ENCODE data around the gene ARL15.
A peak's percentile ranks its signal among the peaks of the same experiment; 100 is the strongest.

Gene ARL15

GRCh38 chr5:53924392-53924791 lies 386.0 kb downstream of the ARL15 start:
- no peak overlapping the region for H3K4me3 ChIP-seq (replicated peaks in 1 of 2; ENCODE audit: low read depth in 2 of 2, low read length in 2 of 2)
- TF ChIP-seq CTCF (IDR thresholded peaks at IDR 0.05; ENCODE audit: low read depth, low read length) = no peak
- peak; percentile 24 to 27 for DNase-seq (ENCODE audit: low read depth in 2 of 2)

- TF ChIP-seq CTCF (IDR thresholded peaks at IDR 0.05; ENCODE audit: low read depth, low read length) = no peak
- H3K4me3 ChIP-seq (replicated peaks in 1 of 2; ENCODE audit: low read depth in 2 of 2, low read length in 2 of 2) = no peak overlapping the region
- DNase-seq (ENCODE audit: low read depth in 2 of 2) = peak; percentile 27 to 40
Observed at GRCh38 chr5:53923961-53924360, 386.4 kb downstream of the ARL15 start.

- no peak for TF ChIP-seq CTCF (IDR thresholded peaks at IDR 0.05; ENCODE audit: low read depth, low read length)
- H3K4me3 ChIP-seq (replicated peaks in 1 of 2; ENCODE audit: low read depth in 2 of 2, low read length in 2 of 2) = no peak overlapping the region
- DNase-seq (ENCODE audit: low read depth in 2 of 2) = no peak
Observed at GRCh38 chr5:53922508-53923498, 387.6 kb downstream of the ARL15 start.

- H3K4me3 ChIP-seq (replicated peaks in 1 of 2; ENCODE audit: low read depth in 2 of 2, low read length in 2 of 2) = no peak overlapping the region
- no peak for DNase-seq (ENCODE audit: low read depth in 2 of 2)
- no peak for TF ChIP-seq CTCF (IDR thresholded peaks at IDR 0.05; ENCODE audit: low read depth, low read length)
Observed at GRCh38 chr5:53917826-53918225, 392.5 kb downstream of the ARL15 start.

GRCh38 chr5:53917095-53917494 lies 393.3 kb downstream of the ARL15 start:
- H3K4me3 ChIP-seq (replicated peaks in 1 of 2; ENCODE audit: low read depth in 2 of 2, low read length in 2 of 2) = no peak overlapping the region
- TF ChIP-seq CTCF (IDR thresholded peaks at IDR 0.05; ENCODE audit: low read depth, low read length) = no peak
- DNase-seq (ENCODE audit: low read depth in 2 of 2) = peak; percentile 26 to 27

- TF ChIP-seq CTCF (IDR thresholded peaks at IDR 0.05; ENCODE audit: low read depth, low read length) = no peak
- DNase-seq (ENCODE audit: low read depth in 2 of 2) = no peak
- no peak overlapping the region for H3K4me3 ChIP-seq (replicated peaks in 1 of 2; ENCODE audit: low read depth in 2 of 2, low read length in 2 of 2)
Observed at GRCh38 chr5:53915120-53915519, 395.3 kb downstream of the ARL15 start.

Measured in cardiac fibroblast (primary cell).